Progenitor cell of endocrine pancreas (in vitro differentiated cells): ENCODE measurements around the gene PIM2. TPM values are rescaled to one million over a fixed set of nuclear protein-coding genes. Genes with fewer than 3 reads are reported as not detected.

Experiments used
- DNase-seq: peaks from one replicate; pipeline ENCODE4 v3.0.0; 2021; ENCODE audit warnings: low spot score; ENCODE audit not compliant: unreplicated experiment
- H3K27ac Mint-ChIP-seq: 2 replicates; pipeline ENCODE4 v1.8.0; 2021; ENCODE audit warnings: mild to moderate bottlenecking, moderate library complexity, mixed read lengths
- H3K27me3 Mint-ChIP-seq: 2 replicates; pipeline ENCODE4 v1.8.0; 2021; ENCODE audit warnings: mixed read lengths
- H3K36me3 Mint-ChIP-seq: 2 replicates; pipeline ENCODE4 v1.8.0; 2022; ENCODE audit warnings: mixed read lengths; ENCODE audit not compliant: insufficient read depth
- H3K4me1 Mint-ChIP-seq: 2 replicates; pipeline ENCODE4 v1.8.0; 2021; ENCODE audit warnings: low read depth, mixed read lengths
- H3K4me3 Mint-ChIP-seq: 2 replicates; pipeline ENCODE4 v1.8.0; 2021; ENCODE audit warnings: low read depth, mild to moderate bottlenecking, moderate library complexity, mixed read lengths
- H3K9me3 Mint-ChIP-seq: 2 replicates; pipeline ENCODE4 v1.8.0; 2021; ENCODE audit warnings: low read depth, mixed read lengths
- total RNA-seq: library from RNA; stranded (reverse); gene quantifications from 2 replicates; pipeline ENCODE4 v1.2.1, GENCODE V29; 2021
- TF ChIP-seq, protein P1 (sequence below): fragments of 200-600 bp; sonication (generic); IDR thresholded peaks from one replicate; pipeline ENCODE4 v1.5.0; 2021; ENCODE audit warnings: antibody characterized with exemption, mild to moderate bottlenecking; ENCODE audit not compliant: unreplicated experiment

Gene PIM2
- total RNA-seq, 1 donor from 2014 or later: 10.4 TPM

DNA sequence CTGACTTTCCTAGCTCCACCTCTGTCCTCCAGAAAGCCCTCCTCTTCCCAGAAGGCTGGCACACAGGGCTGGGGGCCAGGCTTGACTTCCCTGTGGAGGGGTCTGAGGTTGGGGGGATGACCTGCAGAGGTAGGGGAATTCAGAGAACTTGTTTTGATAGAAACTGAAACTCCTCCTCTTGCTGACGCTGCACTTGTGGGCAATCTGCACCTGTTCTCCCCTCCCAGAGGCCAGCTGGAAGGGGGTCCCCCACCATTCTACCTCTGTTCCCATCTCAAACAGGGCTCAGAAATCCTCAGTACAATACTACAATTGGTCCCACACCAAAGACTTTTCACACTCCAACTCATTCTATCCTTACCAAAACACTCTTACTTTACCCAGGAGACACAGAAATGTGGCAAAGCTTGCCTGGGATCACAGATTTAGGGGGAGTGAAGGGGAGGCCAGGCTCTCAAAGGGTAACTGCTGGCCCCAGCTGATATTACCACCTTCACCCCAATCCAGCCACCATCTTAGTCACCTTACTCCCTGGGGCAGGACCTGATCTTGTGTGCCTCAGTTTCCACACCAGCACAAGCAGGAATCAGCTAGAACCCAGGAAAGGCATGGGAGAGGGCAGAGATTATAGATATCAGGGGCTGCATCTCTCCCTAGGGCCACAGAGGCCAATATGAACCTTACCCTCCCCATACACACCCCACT is 20.0 kb upstream of the PIM2 start:
- Mint-ChIP-seq H3K9me3 (peaks cover 10% of the 10 kb centered on the region), H3K36me3 (peaks cover 6% of the 10 kb centered on the region)

DNA sequence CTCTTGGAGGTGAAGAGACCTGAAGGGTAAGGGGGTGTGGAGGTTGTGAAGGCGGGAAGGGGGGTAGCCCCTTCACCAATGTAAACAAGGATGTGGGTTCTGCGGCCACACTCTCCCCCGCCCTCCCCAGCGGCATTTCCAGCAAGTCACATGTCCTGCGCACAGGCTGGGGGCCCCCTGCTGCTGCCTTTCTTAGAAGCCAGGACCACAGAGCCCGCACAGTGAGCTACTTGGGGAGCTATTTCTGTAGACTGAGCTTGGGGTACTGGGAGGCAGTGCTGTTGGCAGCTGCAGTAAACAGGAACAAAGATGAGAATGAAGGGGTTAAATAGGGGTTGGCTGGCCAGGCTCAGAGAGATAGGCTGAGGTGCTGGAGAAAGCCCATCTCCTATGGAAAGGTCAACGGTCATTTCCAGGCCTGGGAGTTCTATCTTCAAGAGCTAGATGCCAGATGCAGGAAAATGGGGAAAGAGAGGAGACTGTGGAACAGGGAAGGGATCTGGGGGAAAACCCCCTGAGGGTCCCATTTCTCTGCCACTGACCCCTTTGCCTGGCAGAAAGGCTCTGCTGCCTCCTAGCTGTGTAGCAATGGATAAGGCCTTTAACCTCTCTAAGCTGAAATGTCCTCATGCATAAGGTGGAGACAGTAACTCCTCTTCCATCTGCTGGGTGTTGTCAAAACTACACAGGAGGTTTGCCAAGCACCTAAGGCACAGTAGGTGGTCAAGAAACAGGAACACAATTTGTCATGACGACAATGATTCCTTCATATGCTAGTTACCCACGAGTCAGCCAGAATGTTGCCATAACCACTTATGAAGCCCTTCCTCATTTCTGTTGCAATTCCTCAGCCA is 18.5 kb upstream of the PIM2 start:
- H3K27me3 Mint-ChIP-seq: no peaks in the 10 kb centered on the region
- H3K4me3 Mint-ChIP-seq: no peak overlapping the region
- peaks cover 13% of the 10 kb centered on the region for H3K9me3 Mint-ChIP-seq
- no peaks in the 10 kb centered on the region for H3K4me1 Mint-ChIP-seq
- TF ChIP-seq, protein P1, sequence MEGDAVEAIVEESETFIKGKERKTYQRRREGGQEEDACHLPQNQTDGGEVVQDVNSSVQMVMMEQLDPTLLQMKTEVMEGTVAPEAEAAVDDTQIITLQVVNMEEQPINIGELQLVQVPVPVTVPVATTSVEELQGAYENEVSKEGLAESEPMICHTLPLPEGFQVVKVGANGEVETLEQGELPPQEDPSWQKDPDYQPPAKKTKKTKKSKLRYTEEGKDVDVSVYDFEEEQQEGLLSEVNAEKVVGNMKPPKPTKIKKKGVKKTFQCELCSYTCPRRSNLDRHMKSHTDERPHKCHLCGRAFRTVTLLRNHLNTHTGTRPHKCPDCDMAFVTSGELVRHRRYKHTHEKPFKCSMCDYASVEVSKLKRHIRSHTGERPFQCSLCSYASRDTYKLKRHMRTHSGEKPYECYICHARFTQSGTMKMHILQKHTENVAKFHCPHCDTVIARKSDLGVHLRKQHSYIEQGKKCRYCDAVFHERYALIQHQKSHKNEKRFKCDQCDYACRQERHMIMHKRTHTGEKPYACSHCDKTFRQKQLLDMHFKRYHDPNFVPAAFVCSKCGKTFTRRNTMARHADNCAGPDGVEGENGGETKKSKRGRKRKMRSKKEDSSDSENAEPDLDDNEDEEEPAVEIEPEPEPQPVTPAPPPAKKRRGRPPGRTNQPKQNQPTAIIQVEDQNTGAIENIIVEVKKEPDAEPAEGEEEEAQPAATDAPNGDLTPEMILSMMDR: no peak
- no peak for DNase-seq
- no peak overlapping the region for H3K27ac Mint-ChIP-seq
- peaks cover 9% of the 10 kb centered on the region for H3K36me3 Mint-ChIP-seq

More for the DNA sequence above, 20.0 kb upstream of the PIM2 start:
- TF ChIP-seq, protein P1: no peak
- Mint-ChIP-seq H3K4me1 (no peaks in the 10 kb centered on the region), H3K27me3 (no peaks in the 10 kb centered on the region), H3K4me3 (no peak overlapping the region), H3K27ac (no peak overlapping the region)
- no peak for DNase-seq

DNA sequence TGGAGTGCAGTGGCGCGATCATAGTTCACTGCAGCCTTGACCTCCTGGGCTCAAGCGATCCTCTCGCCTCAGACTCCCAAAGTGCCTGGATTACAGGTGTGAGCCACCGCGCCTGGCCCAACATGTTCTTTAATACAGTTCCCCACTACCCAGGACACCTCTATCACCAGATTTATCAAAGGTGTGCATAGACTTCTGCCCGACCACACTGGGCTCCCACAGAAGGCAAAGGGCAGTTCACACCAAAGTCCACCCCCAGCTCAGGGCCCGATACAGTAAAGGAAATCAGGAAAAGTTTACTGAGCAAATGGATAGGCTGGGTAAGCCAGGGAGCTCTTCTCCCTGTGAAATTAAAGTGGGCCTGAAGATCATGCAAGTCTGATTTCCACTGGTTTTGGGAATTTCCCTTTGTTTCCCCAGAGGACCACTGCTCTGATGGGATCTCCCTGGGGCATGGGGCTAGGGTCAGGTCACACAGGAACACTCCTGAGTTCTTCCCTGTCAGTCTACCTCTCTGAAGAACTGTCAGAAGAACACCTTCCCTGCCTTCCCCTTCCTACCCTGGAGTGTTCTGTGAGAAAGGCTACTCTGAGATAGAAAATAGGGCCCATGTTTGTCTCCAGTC is 17.7 kb upstream of the PIM2 start:
- Mint-ChIP-seq H3K4me1 (no peaks in the 10 kb centered on the region), H3K9me3 (peaks cover 13% of the 10 kb centered on the region), H3K4me3 (no peak overlapping the region), H3K27ac (no peak overlapping the region), H3K36me3 (peaks cover 9% of the 10 kb centered on the region), H3K27me3 (no peaks in the 10 kb centered on the region)
- DNase-seq: no peak
- TF ChIP-seq, protein P1: no peak

DNA sequence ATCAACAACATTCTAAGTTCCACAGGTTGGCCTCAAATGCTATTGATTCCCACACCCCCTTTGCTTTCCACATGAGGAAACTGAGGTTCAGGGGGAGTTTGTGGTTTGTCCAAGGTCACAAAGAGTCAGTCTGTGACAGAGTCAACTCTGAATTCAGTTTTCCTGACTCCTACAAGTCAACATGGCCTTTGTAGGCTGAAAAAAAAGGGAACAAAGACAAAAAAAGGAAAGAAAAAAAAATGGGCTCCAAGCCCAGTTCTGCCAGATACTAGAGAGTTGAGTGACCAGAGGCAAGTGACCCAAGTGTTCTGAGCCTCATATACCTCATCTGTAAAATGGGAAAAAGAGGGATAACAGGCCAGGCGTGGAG is 16.5 kb upstream of the PIM2 start:
- Mint-ChIP-seq H3K4me1 (no peaks in the 10 kb centered on the region), H3K36me3 (peaks cover 12% of the 10 kb centered on the region), H3K9me3 (peaks cover 13% of the 10 kb centered on the region), H3K4me3 (no peak overlapping the region), H3K27ac (no peak overlapping the region), H3K27me3 (no peaks in the 10 kb centered on the region)
- no peak for DNase-seq
- TF ChIP-seq, protein P1: no peak

- H3K36me3 Mint-ChIP-seq: peaks cover 13% of the 10 kb centered on the region
- no peak overlapping the region for H3K4me3 Mint-ChIP-seq
- no peaks in the 10 kb centered on the region for H3K4me1 Mint-ChIP-seq
- TF ChIP-seq, protein P1: no peak
- no peak overlapping the region for H3K27ac Mint-ChIP-seq
- H3K27me3 Mint-ChIP-seq: no peaks in the 10 kb centered on the region
- H3K9me3 Mint-ChIP-seq: peaks cover 16% of the 10 kb centered on the region
- no peak for DNase-seq
Observed at GRCh38 chrX:48934581-48935300, 15.9 kb upstream of the PIM2 start.
